ENCODE results near the gene SLC19A3.

GRCh38 chr2:227716501-227716900, 1.3 kb downstream of the SLC19A3 start:
- TF ChIP-seq PAX5 (IDR thresholded peaks at IDR 0.05; ENCODE audit: insufficient read depth, low read length, severe bottlenecking) (no peak), POLR2AphosphoS5 (IDR thresholded peaks at IDR 0.05; ENCODE audit: low read depth, low read length) (no peak)

Measured in GM12891 (cell line).